ENCODE measurements around the gene NELFB. TPM values are rescaled to one million over a fixed set of nuclear protein-coding genes. Genes with fewer than 3 reads are reported as not detected.

NELFB gene
- total and polyA plus RNA-seq, 2 of the 4 experiments (the other 2 are of a cell fraction), result 36.9 to 66.0 TPM

GRCh38 chr9:137220317-137221094 lies 34.6 kb upstream of the NELFB start (continued):
- TF ChIP-seq FOS (IDR thresholded peaks at IDR 0.05; ENCODE audit: low read depth, low read length), result no peak

GRCh38 chr9:137221095-137221505 lies 34.0 kb upstream of the NELFB start:
- Histone ChIP-seq H3K9me1 (ENCODE audit: insufficient read depth, low read length) (peaks cover 3% of the 10 kb centered on the region; the same call in 1 of the 2 replicates), H3K4ac (ENCODE audit: low read depth, low read length) (no peak overlapping the region), H3K9me3 (ENCODE audit: control insufficient read depth, insufficient read depth, low read length) (no peaks in the 10 kb centered on the region), H3K56ac (ENCODE audit: extremely low read depth, insufficient read depth, low read length) (no peak overlapping the region), H3K23ac (ENCODE audit: low read depth, low read length) (no peak overlapping the region), H3K18ac (ENCODE audit: low read depth, low read length) (no peak overlapping the region), H2BK15ac (ENCODE audit: low read depth, low read length) (no peak overlapping the region), H2AK9ac (replicated peaks; ENCODE audit: low read depth, low read length, poor library complexity) (no peak overlapping the region), H4K20me1 (ENCODE audit: insufficient read depth, low read length) (no peaks in the 10 kb centered on the region), H2AFZ (replicated peaks; ENCODE audit: low read length, poor library complexity) (no peak overlapping the region), H2BK120ac (ENCODE audit: low read depth, low read length) (no peak overlapping the region), H4K91ac (ENCODE audit: insufficient read depth, low read depth, low read length) (no peak overlapping the region), H3K79me1 (ENCODE audit: low read depth in 1 of 2, low read length in 2 of 2) (peaks cover 0 to 4% of the 10 kb centered on the region in 2 experiments; a peak in 1 of 4 replicates), H3K4me2 (ENCODE audit: low read depth, low read length) (no peak overlapping the region), H3K9ac (ENCODE audit: low read depth, low read length) (no peak overlapping the region), H3K27ac (ENCODE audit: insufficient read depth, low read length) (no peak overlapping the region), H2BK20ac (ENCODE audit: low read depth, low read length) (no peak overlapping the region), H3K36me3 (ENCODE audit: control insufficient read depth, insufficient read depth, low read length) (peaks cover 9% of the 10 kb centered on the region), H3K4me3 (ENCODE audit: insufficient read depth, low read depth, low read length) (no peak overlapping the region), H2AK5ac (ENCODE audit: low read depth, low read length) (no peak overlapping the region), H2BK5ac (ENCODE audit: low read depth, low read length, poor library complexity, severe bottlenecking) (no peak overlapping the region), H4K8ac (ENCODE audit: low read depth in 2 of 2, low read length in 2 of 2) (no peak overlapping the region), H3K4me1 (ENCODE audit: control insufficient read depth, insufficient read depth, low read length) (peaks cover 17% of the 10 kb centered on the region), H4K5ac (ENCODE audit: low read depth, low read length) (no peak overlapping the region), H3K27me3 (ENCODE audit: control insufficient read depth, insufficient read depth, low read length) (no peaks in the 10 kb centered on the region), H3K14ac (replicated peaks; ENCODE audit: low read depth, low read length) (no peak overlapping the region)
- dilution Hi-C loops (cut with HindIII; ENCODE audit: low sequenced_read_pairs, unreplicated experiment) (no loop called here), in situ Hi-C loops (cut with MboI; ENCODE audit: low sequenced_read_pairs) (no loop called here), intact Hi-C loops (cut with micrococcal nuclease) (no loop called here)
- no CpG with 5 or more reads among the region's 14 CpGs for WGBS, 2 experiments (ENCODE audit: extremely low coverage in 2 of 2, insufficient read length in 1 of 2)
- ChIA-PET POLR2A (ENCODE audit: unreplicated experiment) (interaction anchor here (0.5 kb wide), 1 partner anchor 12 kb away, joined by 4 read pairs; no protein-coding TSS in a partner anchor), CTCF (no interaction called here)
- TF ChIP-seq RAD21 (IDR thresholded peaks at IDR 0.05; ENCODE audit: low read length) (no peak), CEBPB (IDR thresholded peaks at IDR 0.05; ENCODE audit: low read depth, low read length) (no peak), NFE2L2 (IDR thresholded peaks at IDR 0.05; ENCODE audit: low read depth, low read length) (no peak), CTCF (conservative IDR thresholded peaks at IDR 0.05; ENCODE audit: low read depth, low read length) (no peak), ELK1 (IDR thresholded peaks at IDR 0.05; ENCODE audit: borderline replicate concordance, low read depth, low read length) (no peak), RFX5 (IDR thresholded peaks at IDR 0.05; ENCODE audit: low read depth, low read length) (no peak), MXI1 (IDR thresholded peaks at IDR 0.05; ENCODE audit: borderline replicate concordance, low read depth, low read length) (no peak), CHD1 (IDR thresholded peaks at IDR 0.05; ENCODE audit: low read depth, low read length) (no peak), SMC3 (IDR thresholded peaks at IDR 0.05; ENCODE audit: low read depth, low read length) (no peak), FOS (IDR thresholded peaks at IDR 0.05; ENCODE audit: low read depth, low read length) (no peak), MAFK (IDR thresholded peaks at IDR 0.05; ENCODE audit: low read depth, low read length) (no peak), RCOR1 (IDR thresholded peaks at IDR 0.05; ENCODE audit: insufficient replicate concordance, low read length) (no peak), POLR2A (IDR thresholded peaks at IDR 0.05; ENCODE audit: low read depth, low read length) (no peak), BHLHE40 (IDR thresholded peaks at IDR 0.05; ENCODE audit: low read depth, low read length) (no peak), MAZ (IDR thresholded peaks at IDR 0.05; ENCODE audit: borderline replicate concordance, low read depth, low read length) (no peak)
- BruUV-seq (replicated peaks), result no TSS peak
- ATAC-seq (ENCODE audit: low read depth) (no peak), DNase-seq (no peak)

Data from IMR-90 (cell line).